OCI-LY3 (cell line): ENCODE results near the gene SIT1.

Experiments
- CTCF ChIP-seq: fragments of 200-600, 300-600 bp; sonication (generic); IDR thresholded peaks from 2 replicates; pipeline ENCODE4 v1.5.1; 2014; ENCODE audit warnings: antibody characterized with exemption, low read length, low read depth
- EZH2phosphoT487 ChIP-seq: fragments of 200-600 bp; shearing (Covaris generic); IDR thresholded peaks from 2 replicates; pipeline ENCODE4 v1.6.1; 2018; ENCODE audit warnings: antibody characterized with exemption, mixed run types, low read depth

GRCh38 chr9:35687972-35688557 lies 37.3 kb upstream of the SIT1 start:
- TF ChIP-seq CTCF, result no peak
- no peak for TF ChIP-seq EZH2phosphoT487
